ENCODE data around the gene NMNAT2. TPM values are rescaled to one million over a fixed set of nuclear protein-coding genes. Genes with fewer than 3 reads are reported as not detected.
A peak's percentile ranks its signal among the peaks of the same experiment; 100 is the strongest.

Gene NMNAT2
- total and polyA plus RNA-seq, 4 donors, result 0.10 to 1.1 (median 0.94) TPM

DNA sequence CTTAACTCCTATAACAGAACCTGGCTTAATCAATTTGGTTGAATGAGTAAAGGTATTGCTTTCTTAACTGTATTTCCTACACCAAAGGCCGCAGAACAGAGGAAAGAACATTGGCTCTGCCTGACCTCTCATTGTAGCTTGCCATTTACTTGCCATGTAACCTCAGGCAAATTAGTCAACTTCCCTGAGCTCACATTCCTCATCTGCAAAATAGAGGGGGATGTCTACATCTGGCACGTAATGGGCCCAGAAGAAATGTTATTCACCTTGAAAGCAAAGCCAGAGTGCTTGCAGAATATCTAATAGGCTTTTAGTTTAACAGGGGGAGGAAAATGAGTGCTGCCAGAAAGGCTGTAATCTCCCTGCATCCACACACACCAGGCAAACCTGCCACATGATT is 187.8 kb downstream of the NMNAT2 start:
- H3K9me3 ChIP-seq (ENCODE audit: control insufficient read depth in 4 of 4, insufficient read depth in 3 of 4, low read length in 3 of 4), result no peaks in the 10 kb centered on the region
- no peak overlapping the region for H3K9ac ChIP-seq (ENCODE audit: insufficient read depth in 1 of 2, low read length in 2 of 2)
- TF ChIP-seq CTCF (IDR thresholded peaks at IDR 0.05; ENCODE audit: control extremely low read depth, extremely low read depth), result no peak
- H3K36me3 ChIP-seq (ENCODE audit: control insufficient read depth in 4 of 4, insufficient read depth in 4 of 4, low read length in 4 of 4), result no peaks in the 10 kb centered on the region
- no peak overlapping the region for H3K4me3 ChIP-seq
- no peaks in the 10 kb centered on the region for H3K27me3 ChIP-seq (ENCODE audit: control insufficient read depth in 3 of 3, insufficient read depth in 3 of 3, low read length in 2 of 3)
- WGBS, 2 donors, result 90 to 96% methylated on average over 2 of the region's 2 CpGs
- H3K4me1 ChIP-seq (ENCODE audit: control insufficient read depth in 5 of 5, insufficient read depth in 5 of 5, low read length in 5 of 5), result peaks cover 0 to 19% (median 5%) of the 10 kb centered on the region in 5 donors
- ATAC-seq (ENCODE audit: insufficient read depth, low FRiP score) (no peak), DNase-seq (no peak)
- H3K27ac ChIP-seq (ENCODE audit: low read depth in 1 of 2, low read length in 1 of 2), result no peak overlapping the region

GRCh38 chr1:183228347-183229220 is 189.6 kb downstream of the NMNAT2 start:
- ATAC-seq (ENCODE audit: insufficient read depth, low FRiP score), result no peak
- 77 to 86% methylated on average over 13 of the region's 13 CpGs for WGBS, 2 donors
- peaks cover 0 to 9% (median 0%) of the 10 kb centered on the region in 5 donors for H3K4me1 ChIP-seq (ENCODE audit: control insufficient read depth in 5 of 5, insufficient read depth in 5 of 5, low read length in 5 of 5)
- no peak for TF ChIP-seq CTCF (IDR thresholded peaks at IDR 0.05; ENCODE audit: control extremely low read depth, extremely low read depth)
- no peak overlapping the region for H3K27ac ChIP-seq (ENCODE audit: low read depth in 1 of 2, low read length in 1 of 2)
- H3K9ac ChIP-seq (ENCODE audit: insufficient read depth in 1 of 2, low read length in 2 of 2), result no peak overlapping the region
- H3K4me3 ChIP-seq, result no peak overlapping the region
- H3K27me3 ChIP-seq (ENCODE audit: control insufficient read depth in 3 of 3, insufficient read depth in 3 of 3, low read length in 2 of 3), result no peaks in the 10 kb centered on the region
- peak; percentile 70 to 86 (median 72) for DNase-seq
- H3K9me3 ChIP-seq (ENCODE audit: control insufficient read depth in 4 of 4, insufficient read depth in 3 of 4, low read length in 3 of 4), result no peaks in the 10 kb centered on the region
- no peaks in the 10 kb centered on the region for H3K36me3 ChIP-seq (ENCODE audit: control insufficient read depth in 4 of 4, insufficient read depth in 4 of 4, low read length in 4 of 4)

GRCh38 chr1:183227422-183228346 is 190.5 kb downstream of the NMNAT2 start:
- no peak overlapping the region for H3K9ac ChIP-seq (ENCODE audit: insufficient read depth in 1 of 2, low read length in 2 of 2)
- H3K27ac ChIP-seq (ENCODE audit: low read depth in 1 of 2, low read length in 1 of 2), result no peak overlapping the region
- no peaks in the 10 kb centered on the region for H3K27me3 ChIP-seq (ENCODE audit: control insufficient read depth in 3 of 3, insufficient read depth in 3 of 3, low read length in 2 of 3)
- ATAC-seq (ENCODE audit: insufficient read depth, low FRiP score) (peak; percentile 72), DNase-seq (peak; percentile 67 to 68 (median 67))
- no peaks in the 10 kb centered on the region for H3K9me3 ChIP-seq (ENCODE audit: control insufficient read depth in 4 of 4, insufficient read depth in 3 of 4, low read length in 3 of 4)
- H3K4me3 ChIP-seq, result no peak overlapping the region
- WGBS, 2 donors, result 78 to 87% methylated on average over 16 of the region's 16 CpGs
- H3K36me3 ChIP-seq (ENCODE audit: control insufficient read depth in 4 of 4, insufficient read depth in 4 of 4, low read length in 4 of 4), result no peaks in the 10 kb centered on the region
- TF ChIP-seq CTCF (IDR thresholded peaks at IDR 0.05; ENCODE audit: control extremely low read depth, extremely low read depth), result peak; percentile 28
- peaks cover 0 to 9% (median 0%) of the 10 kb centered on the region in 5 donors for H3K4me1 ChIP-seq (ENCODE audit: control insufficient read depth in 5 of 5, insufficient read depth in 5 of 5, low read length in 5 of 5)

Measured in lung (tissue), 12 donors.